CD4-positive, alpha-beta T cell treated with Interferon alpha-2 for 1 hour (primary cell): ENCODE results near the gene SPANXD.
"Not testable (repeated sequence)": the region's sequence is repeated elsewhere in the genome, so short reads cannot be mapped to it uniquely, and the experiment has no call there.

Experiments
- DNase-seq, 2 donors: peaks; one replicate each; pipeline ENCODE4 v3.0.0-alpha.2; 2020 to 2022

Gene SPANXD

GRCh38 chrX:141698639-141699038, at the start of gene SPANXD:
Gene SPANXD, minus strand, starts transcription at chrX:141698739. Its CDS starts 334 bp downstream, at chrX:141698405.
- not testable (repeated sequence) for DNase-seq

DNA sequence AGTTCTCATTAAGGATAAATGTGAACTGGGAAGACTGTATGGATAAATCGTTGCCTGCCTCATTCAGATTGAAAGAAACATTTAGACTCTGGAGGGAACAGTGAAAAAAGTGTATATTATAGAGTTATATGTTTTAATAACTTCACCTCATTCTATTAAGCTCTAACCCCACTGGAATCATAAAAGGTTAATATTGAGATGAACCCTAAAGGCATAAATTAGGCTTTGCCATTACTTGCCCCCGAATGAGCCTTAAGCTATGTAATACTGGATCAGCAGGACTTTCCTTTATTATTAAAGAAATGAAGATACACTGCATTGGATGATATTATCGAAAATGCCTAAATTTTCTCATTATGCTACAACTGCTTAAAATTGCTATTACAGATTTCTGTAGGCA, 44.1 kb upstream of the SPANXD start:
- no peak for DNase-seq

DNA sequence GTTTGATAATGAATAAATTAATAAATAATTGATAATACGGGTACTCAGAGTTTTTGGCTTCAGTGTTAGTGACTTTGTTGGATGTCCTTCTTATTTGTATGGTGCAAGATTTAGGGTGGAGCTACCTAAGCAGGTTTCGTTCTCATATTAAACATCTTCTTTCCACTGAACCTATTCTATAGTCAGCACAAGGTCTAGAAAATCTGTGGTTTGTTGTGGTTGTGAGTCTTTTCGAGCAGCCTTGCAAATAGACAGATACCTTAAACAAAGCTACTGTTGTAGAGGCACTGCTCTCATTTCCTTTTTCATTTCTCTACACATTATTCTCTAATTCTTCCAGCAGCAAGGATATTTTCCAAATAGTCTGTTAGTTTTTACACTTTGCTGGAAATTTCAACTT, 38.1 kb upstream of the SPANXD start:
- no peak for DNase-seq

DNA sequence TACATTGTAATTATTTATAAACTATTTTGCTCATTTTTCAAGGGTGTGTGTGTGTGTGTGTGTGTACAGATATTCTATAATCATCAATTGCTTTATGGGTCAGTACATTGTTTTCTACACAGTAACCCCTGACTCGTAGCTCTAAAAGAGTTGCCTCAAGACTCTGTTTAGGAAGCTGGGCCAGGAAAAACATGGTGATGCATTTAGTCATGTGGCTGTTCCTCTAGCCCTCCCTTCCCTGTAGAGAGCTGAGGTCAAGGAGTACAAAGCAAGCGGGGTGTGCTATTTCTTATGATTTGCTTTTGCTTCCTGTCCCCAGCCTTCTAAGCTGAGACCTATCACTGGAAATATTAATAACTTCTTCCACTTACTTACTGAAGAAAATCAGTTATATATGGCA, 34.8 kb upstream of the SPANXD start:
- DNase-seq = no peak

DNA sequence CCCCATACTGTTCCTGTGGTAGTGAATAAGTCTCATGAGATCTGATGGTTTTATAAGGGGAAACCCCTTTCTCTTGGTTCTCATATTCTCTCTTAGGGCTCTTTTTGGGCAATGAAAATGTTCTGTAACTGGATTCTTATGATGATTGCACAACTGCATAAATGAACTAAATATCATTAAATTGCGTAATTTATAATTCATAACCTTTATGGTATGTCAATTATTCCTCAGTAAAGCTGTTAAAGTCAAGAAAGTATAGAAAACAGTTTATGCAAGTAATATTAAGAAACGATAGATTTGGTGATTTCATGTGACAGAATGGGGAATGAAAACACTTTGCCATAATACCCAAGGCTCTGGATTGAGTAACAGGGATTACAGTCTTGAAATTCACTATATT, 33.5 kb upstream of the SPANXD start:
- no peak for DNase-seq

- DNase-seq = no peak
Measured at GRCh38 chrX:141724186-141724585, 25.6 kb upstream of the SPANXD start.

DNA sequence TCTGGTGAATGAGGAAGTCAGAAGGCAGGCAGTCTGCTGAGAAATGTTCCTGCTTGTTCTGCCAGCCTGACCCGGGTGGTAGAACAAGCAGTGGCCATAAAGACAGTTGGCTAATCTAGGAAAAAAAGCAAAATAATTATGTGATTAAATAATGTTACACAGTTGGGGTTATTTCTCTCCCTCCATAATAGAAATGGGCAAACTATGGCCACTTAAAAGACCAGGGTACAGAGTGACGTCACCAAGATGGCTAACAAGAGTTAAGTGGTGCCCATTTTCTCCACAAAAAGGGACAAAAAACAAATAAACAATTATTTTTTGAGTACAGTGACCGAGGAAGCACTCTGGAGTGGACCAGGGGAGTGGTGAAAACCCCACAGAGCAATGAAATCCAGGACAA, 16.1 kb upstream of the SPANXD start:
- DNase-seq = no peak

GRCh38 chrX:141701072-141701471, 2.5 kb upstream of the SPANXD start:
- no peak for DNase-seq

DNA sequence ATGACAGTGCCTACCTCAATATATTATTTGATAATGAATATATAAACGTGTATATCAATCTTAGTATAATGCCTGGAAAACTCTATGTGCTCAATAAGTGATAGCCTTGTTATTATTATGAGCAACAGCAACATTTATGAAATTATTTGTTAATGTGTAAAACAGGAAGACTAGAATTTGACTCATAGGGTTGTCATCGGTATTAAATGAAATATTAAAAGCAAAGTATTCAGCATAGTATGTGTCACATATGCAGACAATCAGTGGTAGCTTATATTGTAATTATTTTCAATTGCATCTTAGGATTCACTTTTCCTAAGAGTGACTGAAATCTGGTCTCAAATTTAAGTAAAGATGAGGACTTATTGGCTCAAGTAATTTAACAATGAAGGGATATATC, 24.6 kb downstream of the SPANXD start:
- no peak for DNase-seq

DNA sequence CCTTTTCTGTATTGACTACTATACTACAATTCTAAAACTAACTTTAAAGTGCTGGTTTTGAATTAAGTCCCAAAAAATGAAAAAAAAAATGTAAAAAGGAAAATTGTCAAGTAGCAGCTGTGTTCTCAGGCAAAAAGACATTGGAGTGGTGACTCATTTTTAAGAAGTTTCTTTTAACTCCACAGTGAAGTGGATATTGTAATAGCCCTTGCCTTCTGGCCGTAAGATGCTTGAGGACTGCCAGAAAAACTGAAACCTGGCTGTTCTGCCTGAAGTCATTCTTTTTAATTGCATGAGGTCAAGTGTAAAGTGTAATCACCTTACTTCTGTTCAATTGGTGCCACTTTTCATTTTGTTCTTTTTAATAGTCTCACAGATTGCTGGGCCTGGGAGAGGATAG, 28.9 kb downstream of the SPANXD start:
- no peak for DNase-seq

- no peak for DNase-seq
Measured at GRCh38 chrX:141668371-141668770, 30.2 kb downstream of the SPANXD start.

GRCh38 chrX:141662781-141663180, 35.8 kb downstream of the SPANXD start:
- no peak for DNase-seq

DNA sequence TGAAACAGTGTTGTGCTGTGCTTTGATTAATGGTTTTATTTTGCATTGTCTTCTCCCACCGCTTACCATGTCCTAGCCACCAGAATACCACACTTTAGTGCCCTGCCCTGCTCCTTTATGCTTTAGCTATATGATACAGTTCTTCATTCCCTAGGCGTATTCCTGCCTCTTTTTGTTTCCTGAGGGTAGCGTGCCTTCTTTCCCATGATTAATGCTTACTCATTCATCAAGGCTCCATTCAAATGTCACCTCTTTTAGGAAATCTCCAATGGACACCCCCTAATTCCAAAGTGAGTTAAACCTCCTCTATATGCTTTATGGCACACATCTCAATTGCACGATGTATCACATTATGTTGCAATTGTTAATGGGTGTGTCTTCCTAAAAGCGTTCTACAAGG, 46.3 kb downstream of the SPANXD start:
- DNase-seq = no peak
